MM.1S (cell line): ENCODE results near the gene GPR87.

ENCODE experiments used
- EZH2 ChIP-seq: fragments of 300-600 bp; sonication (generic); optimal IDR thresholded peaks from 2 replicates; pipeline ENCODE3; 2017; ENCODE audit warnings: low read depth, mild to moderate bottlenecking, antibody characterized with exemption, low read length, mixed read lengths
- EZH2phosphoT487 ChIP-seq: fragments of 300-600 bp; sonication (generic); IDR thresholded peaks from 2 replicates; pipeline ENCODE4 v1.6.1; 2018; ENCODE audit warnings: antibody characterized with exemption, low read length
- TF ChIP-seq, protein P1 (sequence below): fragments of 300-600 bp; sonication (generic); IDR thresholded peaks from 2 replicates; pipeline ENCODE4 v1.5.1; 2016; ENCODE audit warnings: antibody characterized with exemption, low read length, mixed read lengths

- TF ChIP-seq, protein P1, sequence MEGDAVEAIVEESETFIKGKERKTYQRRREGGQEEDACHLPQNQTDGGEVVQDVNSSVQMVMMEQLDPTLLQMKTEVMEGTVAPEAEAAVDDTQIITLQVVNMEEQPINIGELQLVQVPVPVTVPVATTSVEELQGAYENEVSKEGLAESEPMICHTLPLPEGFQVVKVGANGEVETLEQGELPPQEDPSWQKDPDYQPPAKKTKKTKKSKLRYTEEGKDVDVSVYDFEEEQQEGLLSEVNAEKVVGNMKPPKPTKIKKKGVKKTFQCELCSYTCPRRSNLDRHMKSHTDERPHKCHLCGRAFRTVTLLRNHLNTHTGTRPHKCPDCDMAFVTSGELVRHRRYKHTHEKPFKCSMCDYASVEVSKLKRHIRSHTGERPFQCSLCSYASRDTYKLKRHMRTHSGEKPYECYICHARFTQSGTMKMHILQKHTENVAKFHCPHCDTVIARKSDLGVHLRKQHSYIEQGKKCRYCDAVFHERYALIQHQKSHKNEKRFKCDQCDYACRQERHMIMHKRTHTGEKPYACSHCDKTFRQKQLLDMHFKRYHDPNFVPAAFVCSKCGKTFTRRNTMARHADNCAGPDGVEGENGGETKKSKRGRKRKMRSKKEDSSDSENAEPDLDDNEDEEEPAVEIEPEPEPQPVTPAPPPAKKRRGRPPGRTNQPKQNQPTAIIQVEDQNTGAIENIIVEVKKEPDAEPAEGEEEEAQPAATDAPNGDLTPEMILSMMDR, result no peak
- TF ChIP-seq EZH2phosphoT487 (no peak), EZH2 (no peak)
Measured at GRCh38 chr3:151264605-151265004, 52.0 kb downstream of the GPR87 start.
